Activated CD4-positive, alpha-beta memory T cell treated with anti-CD3 and anti-CD28 coated beads, Interleukin-2, amount 10 ng/mL, durations not matched to agents 7 days and 5 days (primary cell): ENCODE data around the gene SCAMP1. TPM values are rescaled to one million over a fixed set of nuclear protein-coding genes. Genes with fewer than 3 reads are reported as not detected.

Source experiments
- CTCF ChIA-PET: fragments of 350-600 bp; sonication (Branson Sonifier 250); formaldehyde crosslinking; loops from one replicate; lab custom pipeline; 2021; ENCODE audit warnings: antibody characterized with exemption, inconsistent platforms; lab: Charles Lee
- POLR2A ChIA-PET: fragments of 350-600 bp; sonication (Branson Sonifier 250); formaldehyde crosslinking; loops from one replicate; lab custom pipeline; 2021; ENCODE audit warnings: antibody characterized with exemption; lab: Charles Lee
- DNase-seq: peaks from one replicate; pipeline ENCODE4 v3.0.0-alpha.2; 2020
- H3K27ac Mint-ChIP-seq: one replicate; pipeline ENCODE4 v1.8.0; 2021; ENCODE audit warnings: mild to moderate bottlenecking, mixed read lengths
- H3K27me3 Mint-ChIP-seq: one replicate; pipeline ENCODE4 v1.8.0; 2021; ENCODE audit warnings: mixed read lengths
- H3K36me3 Mint-ChIP-seq: one replicate; pipeline ENCODE4 v1.8.0; 2021; ENCODE audit warnings: low read depth, mixed read lengths
- H3K4me1 Mint-ChIP-seq: one replicate; pipeline ENCODE4 v1.8.0; 2021; ENCODE audit warnings: mixed read lengths
- H3K4me3 Mint-ChIP-seq: one replicate; pipeline ENCODE4 v1.8.0; 2021; ENCODE audit warnings: mild to moderate bottlenecking, mixed read lengths
- H3K9me3 Mint-ChIP-seq: one replicate; pipeline ENCODE4 v1.8.0; 2021; ENCODE audit warnings: mixed read lengths
- total RNA-seq, 2 experiments: library from RNA; stranded (reverse); gene quantifications; one replicate each; pipeline ENCODE4 v1.2.3, GENCODE V29; 2021

The SCAMP1 gene
- total RNA-seq, 2 experiments from 2014 or later: 22.0 to 22.3 TPM

GRCh38 chr5:78492224-78492623, 131.8 kb downstream of the SCAMP1 start:
- Mint-ChIP-seq H3K4me1 (no peaks in the 10 kb centered on the region), H3K36me3 (no peaks in the 10 kb centered on the region), H3K9me3 (no peaks in the 10 kb centered on the region), H3K27ac (no peak overlapping the region), H3K4me3 (no peak overlapping the region), H3K27me3 (no peaks in the 10 kb centered on the region)
- ChIA-PET POLR2A (interaction anchor here (1.4 kb wide), 1 partner anchor 131 kb away, joined by 3 read pairs; the partner anchor contains the start of gene SCAMP1), CTCF (no interaction called here)
- DNase-seq: no peak

GRCh38 chr5:78492650-78493049, 132.2 kb downstream of the SCAMP1 start:
- Mint-ChIP-seq H3K27ac (no peak overlapping the region), H3K9me3 (no peaks in the 10 kb centered on the region), H3K36me3 (no peaks in the 10 kb centered on the region), H3K4me1 (no peaks in the 10 kb centered on the region), H3K4me3 (no peak overlapping the region), H3K27me3 (no peaks in the 10 kb centered on the region)
- POLR2A ChIA-PET: interaction anchor here (1.4 kb wide), 1 partner anchor 132 kb away, joined by 3 read pairs; the partner anchor contains the start of gene SCAMP1
- CTCF ChIA-PET: no interaction called here
- DNase-seq: no peak

GRCh38 chr5:78495800-78496199, 135.4 kb downstream of the SCAMP1 start:
- Mint-ChIP-seq H3K36me3 (no peaks in the 10 kb centered on the region), H3K9me3 (no peaks in the 10 kb centered on the region), H3K27me3 (peaks cover 20% of the 10 kb centered on the region), H3K27ac (no peak overlapping the region), H3K4me3 (no peak overlapping the region), H3K4me1 (no peaks in the 10 kb centered on the region)
- CTCF ChIA-PET: no interaction called here
- DNase-seq: no peak
- POLR2A ChIA-PET: no interaction called here

- Mint-ChIP-seq H3K27me3 (peaks cover 24% of the 10 kb centered on the region), H3K36me3 (no peaks in the 10 kb centered on the region), H3K4me1 (no peaks in the 10 kb centered on the region), H3K4me3 (no peak overlapping the region), H3K9me3 (no peaks in the 10 kb centered on the region), H3K27ac (no peak overlapping the region)
- ChIA-PET CTCF (no interaction called here), POLR2A (no interaction called here)
- DNase-seq: no peak
These were observed 136.0 kb downstream of the SCAMP1 start for GRCh38 chr5:78496373-78496772.

GRCh38 chr5:78497573-78498533, 137.4 kb downstream of the SCAMP1 start:
- Mint-ChIP-seq H3K36me3 (no peaks in the 10 kb centered on the region), H3K27me3 (peaks cover 37% of the 10 kb centered on the region), H3K9me3 (no peaks in the 10 kb centered on the region), H3K4me1 (no peaks in the 10 kb centered on the region), H3K27ac (no peak overlapping the region), H3K4me3 (no peak overlapping the region)
- ChIA-PET POLR2A (no interaction called here), CTCF (no interaction called here)
- no peak for DNase-seq

GRCh38 chr5:78499485-78499884, 139.1 kb downstream of the SCAMP1 start:
- no peak overlapping the region for H3K27ac Mint-ChIP-seq
- CTCF ChIA-PET: no interaction called here
- H3K36me3 Mint-ChIP-seq: no peaks in the 10 kb centered on the region
- no peaks in the 10 kb centered on the region for H3K9me3 Mint-ChIP-seq
- no peak for DNase-seq
- POLR2A ChIA-PET: no interaction called here
- H3K4me3 Mint-ChIP-seq: no peak overlapping the region
- H3K4me1 Mint-ChIP-seq: no peaks in the 10 kb centered on the region
- peaks cover 38% of the 10 kb centered on the region for H3K27me3 Mint-ChIP-seq

- Mint-ChIP-seq H3K36me3 (no peaks in the 10 kb centered on the region), H3K9me3 (no peaks in the 10 kb centered on the region), H3K4me1 (no peaks in the 10 kb centered on the region), H3K27me3 (peaks cover 38% of the 10 kb centered on the region), H3K4me3 (no peak overlapping the region), H3K27ac (no peak overlapping the region)
- POLR2A ChIA-PET: no interaction called here
- CTCF ChIA-PET: no interaction called here
- DNase-seq: no peak
These were observed 139.6 kb downstream of the SCAMP1 start for GRCh38 chr5:78500028-78500427.

- Mint-ChIP-seq H3K27me3 (peaks cover 42% of the 10 kb centered on the region), H3K4me1 (no peaks in the 10 kb centered on the region), H3K27ac (no peak overlapping the region), H3K36me3 (no peaks in the 10 kb centered on the region), H3K4me3 (no peak overlapping the region), H3K9me3 (no peaks in the 10 kb centered on the region)
- DNase-seq: no peak
- POLR2A ChIA-PET: no interaction called here
- CTCF ChIA-PET: no interaction called here
These were observed 140.5 kb downstream of the SCAMP1 start for GRCh38 chr5:78500871-78501270.

GRCh38 chr5:78501411-78502352, 141.3 kb downstream of the SCAMP1 start:
- H3K36me3 Mint-ChIP-seq: no peaks in the 10 kb centered on the region
- no peak overlapping the region for H3K27ac Mint-ChIP-seq
- no peaks in the 10 kb centered on the region for H3K9me3 Mint-ChIP-seq
- no peaks in the 10 kb centered on the region for H3K4me1 Mint-ChIP-seq
- no peak overlapping the region for H3K4me3 Mint-ChIP-seq
- CTCF ChIA-PET: interaction anchor here (1.2 kb wide), 1 partner anchor 41 kb away, joined by 3 read pairs; no protein-coding TSS in a partner anchor
- peaks cover 46% of the 10 kb centered on the region for H3K27me3 Mint-ChIP-seq
- no peak for DNase-seq
- POLR2A ChIA-PET: no interaction called here

GRCh38 chr5:78503958-78504653, 143.7 kb downstream of the SCAMP1 start:
- H3K4me1 Mint-ChIP-seq: peaks cover under 1% of the 10 kb centered on the region
- no peak overlapping the region for H3K4me3 Mint-ChIP-seq
- no peak for DNase-seq
- ChIA-PET POLR2A (no interaction called here), CTCF (no interaction called here)
- no peaks in the 10 kb centered on the region for H3K9me3 Mint-ChIP-seq
- H3K36me3 Mint-ChIP-seq: no peaks in the 10 kb centered on the region
- peaks cover 63% of the 10 kb centered on the region for H3K27me3 Mint-ChIP-seq
- H3K27ac Mint-ChIP-seq: no peak overlapping the region

- no peaks in the 10 kb centered on the region for H3K9me3 Mint-ChIP-seq
- H3K27ac Mint-ChIP-seq: no peak overlapping the region
- DNase-seq: no peak
- POLR2A ChIA-PET: no interaction called here
- peaks cover 7% of the 10 kb centered on the region for H3K4me1 Mint-ChIP-seq
- CTCF ChIA-PET: interaction anchor here (0.6 kb wide), 1 partner anchor 1361 kb away, joined by 3 read pairs; no protein-coding TSS in a partner anchor
- no peaks in the 10 kb centered on the region for H3K36me3 Mint-ChIP-seq
- no peak overlapping the region for H3K4me3 Mint-ChIP-seq
- peaks cover 61% of the 10 kb centered on the region for H3K27me3 Mint-ChIP-seq
These were observed 144.6 kb downstream of the SCAMP1 start for GRCh38 chr5:78504704-78505677.
